Duodenal mucosa (tissue), 2 donors: ENCODE data around the gene USHBP1.
"Not testable (repeated sequence)": the region's sequence is repeated elsewhere in the genome, so short reads cannot be mapped to it uniquely, and the experiment has no call there.

Experiments
- H3K27ac ChIP-seq: one replicate; pipeline ENCODE4 v1.7.0; 2013; ENCODE audit warnings: low read depth, low read length
- H3K27me3 ChIP-seq, 2 donors: one replicate each; pipeline ENCODE4 v1.7.0; 2013; ENCODE audit warnings: low read length in 2 of 2, control low read depth in 1 of 2; ENCODE audit not compliant: insufficient read depth in 2 of 2, control insufficient read depth in 1 of 2
- H3K36me3 ChIP-seq, 2 donors: one replicate each; pipeline ENCODE4 v1.7.0; 2013; ENCODE audit warnings: low read length in 2 of 2, control low read depth in 1 of 2; ENCODE audit not compliant: insufficient read depth in 2 of 2, control insufficient read depth in 1 of 2
- H3K4me1 ChIP-seq, 2 donors: one replicate each; pipeline ENCODE4 v1.7.0; 2013; ENCODE audit warnings: low read length in 2 of 2, control low read depth in 1 of 2; ENCODE audit not compliant: insufficient read depth in 2 of 2, control insufficient read depth in 1 of 2
- H3K4me3 ChIP-seq, 2 donors: one replicate each; pipeline ENCODE4 v1.7.0; 2013; ENCODE audit warnings: low read length in 2 of 2, low read depth in 1 of 2
- H3K9ac ChIP-seq, 2 donors: one replicate each; pipeline ENCODE4 v1.7.0; 2013; ENCODE audit warnings: low read length in 2 of 2, low read depth in 1 of 2
- H3K9me3 ChIP-seq, 2 donors: one replicate each; pipeline ENCODE4 v1.7.0; 2013; ENCODE audit warnings: low read length in 2 of 2, control low read depth in 1 of 2; ENCODE audit not compliant: control insufficient read depth in 1 of 2

The USHBP1 gene

DNA sequence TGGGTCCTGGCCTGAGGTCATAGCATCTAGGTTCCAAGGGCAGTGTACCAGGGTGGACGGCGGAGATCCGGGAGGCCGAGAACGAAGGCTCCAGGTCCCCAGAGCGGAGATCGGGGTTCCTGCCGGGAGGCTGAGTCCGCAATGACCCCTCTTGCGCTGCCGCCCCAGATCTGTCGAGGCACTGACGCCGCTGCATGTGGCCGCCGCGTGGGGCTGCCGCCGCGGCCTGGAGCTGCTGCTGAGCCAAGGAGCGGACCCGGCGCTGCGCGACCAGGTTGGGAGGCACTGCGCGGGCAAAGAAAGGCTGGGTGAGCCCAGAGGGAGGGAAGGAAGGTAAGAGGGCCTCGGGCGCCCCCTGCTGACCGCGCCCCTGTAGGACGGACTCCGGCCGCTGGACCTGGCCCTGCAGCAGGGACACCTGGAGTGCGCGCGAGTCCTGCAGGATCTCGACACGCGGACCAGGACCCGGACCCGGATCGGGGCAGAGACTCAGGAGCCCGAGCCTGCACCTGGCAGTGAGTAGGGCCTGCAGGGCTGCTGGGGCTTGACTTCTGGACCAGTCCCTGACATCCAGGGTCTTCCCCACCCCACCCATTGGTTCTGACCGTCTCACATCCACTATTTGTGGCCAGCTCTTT, 18.1 kb upstream of the USHBP1 start:
- Histone ChIP-seq H3K27me3 (peaks cover 0 to 3% of the 10 kb centered on the region in 2 donors), H3K9me3 (no peaks in the 10 kb centered on the region), H3K4me1 (peaks cover 7 to 15% of the 10 kb centered on the region in 2 donors), H3K9ac (peak overlapping the region in 1 of 2 donors; percentile 54), H3K27ac (no peak overlapping the region), H3K4me3 (peak overlapping the region; percentile 23 to 65), H3K36me3 (peaks cover 0 to 7% of the 10 kb centered on the region in 2 donors)

DNA sequence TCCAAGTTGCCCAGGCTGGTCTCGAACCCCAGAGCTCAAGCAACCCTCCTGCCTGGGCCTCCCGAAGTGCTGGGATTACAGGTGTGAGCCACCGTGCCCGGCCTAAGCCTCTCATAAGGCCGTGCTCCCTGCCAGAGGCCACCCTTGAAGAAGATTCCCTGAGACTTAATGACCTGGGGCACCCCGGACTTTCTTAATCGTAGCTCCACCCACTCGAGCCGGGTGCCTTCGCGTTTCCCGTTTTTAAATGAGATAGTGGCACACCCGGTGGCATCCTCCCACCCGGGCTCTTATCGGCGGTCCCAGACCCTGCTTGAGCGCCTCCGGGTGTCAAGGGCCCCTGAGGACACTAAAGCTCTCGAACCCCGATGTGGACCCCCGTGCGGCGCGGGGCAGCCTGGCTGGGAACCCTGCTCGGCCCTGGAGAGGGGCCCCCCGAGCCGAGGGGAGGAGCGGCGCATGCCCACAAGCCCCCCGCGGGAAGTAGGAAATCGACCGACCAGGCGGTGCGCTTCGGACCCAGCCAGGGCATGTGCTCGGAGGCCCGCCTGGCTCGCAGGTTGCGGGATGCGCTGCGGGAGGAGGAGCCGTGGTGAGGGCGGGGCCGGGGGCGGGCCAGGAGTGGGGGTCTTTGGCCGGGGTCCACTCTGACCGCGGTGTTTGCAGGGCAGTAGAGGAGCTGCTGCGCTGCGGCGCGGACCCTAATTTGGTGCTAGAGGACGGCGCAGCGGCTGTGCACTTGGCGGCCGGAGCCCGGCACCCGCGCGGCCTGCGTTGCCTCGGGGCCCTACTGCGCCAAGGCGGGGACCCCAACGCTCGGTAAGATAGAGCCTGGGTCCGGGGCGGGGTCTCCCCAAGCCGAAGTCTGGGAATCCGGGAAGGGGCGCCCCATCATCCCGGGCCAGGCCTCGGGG, 17.1 kb upstream of the USHBP1 start, which contains the start of gene ANKLE1:
Gene ANKLE1 (plus strand): TSS at position 511 of the 914 bp plus-strand sequence. CDS start 20 bp downstream, at position 531.
- Histone ChIP-seq H3K9ac (peak within 1 kb of the TSS in 1 of 2 donors; percentile 54), H3K36me3 (peaks cover 3 to 15% of the 10 kb centered on the region in 2 donors), H3K9me3 (no peaks in the 10 kb centered on the region), H3K4me1 (peaks cover 7 to 15% of the 10 kb centered on the region in 2 donors), H3K4me3 (peak within 1 kb of the TSS; percentile 47 to 65), H3K27me3 (peaks cover 0 to 3% of the 10 kb centered on the region in 2 donors), H3K27ac (no peak within 1 kb of the TSS)

DNA sequence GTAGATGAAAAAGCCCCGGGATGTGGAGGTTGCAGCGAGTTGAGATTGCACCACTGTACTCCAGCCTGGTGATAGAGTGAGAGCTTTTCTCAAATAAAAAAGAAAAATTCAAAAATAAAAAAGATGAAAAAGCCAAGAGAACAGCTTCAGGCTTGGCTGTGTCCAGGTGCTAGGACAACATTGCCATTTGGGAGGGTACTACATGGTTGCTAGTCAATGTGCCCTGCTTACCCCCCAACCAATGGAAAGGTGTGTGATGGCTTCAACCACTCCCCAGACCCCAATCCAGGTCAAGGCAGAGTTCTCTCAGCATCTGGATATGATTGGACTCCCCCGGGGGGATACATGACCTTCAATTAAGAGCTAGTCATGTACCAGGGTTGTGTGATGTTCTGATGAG, 14.9 kb upstream of the USHBP1 start:
- peaks cover 6 to 35% of the 10 kb centered on the region in 2 donors for H3K36me3 ChIP-seq
- no peak overlapping the region for H3K4me3 ChIP-seq
- H3K9me3 ChIP-seq: no peaks in the 10 kb centered on the region
- H3K4me1 ChIP-seq: peaks cover 7 to 15% of the 10 kb centered on the region in 2 donors
- no peak overlapping the region for H3K27ac ChIP-seq
- no peak overlapping the region for H3K9ac ChIP-seq
- H3K27me3 ChIP-seq: no peaks in the 10 kb centered on the region

DNA sequence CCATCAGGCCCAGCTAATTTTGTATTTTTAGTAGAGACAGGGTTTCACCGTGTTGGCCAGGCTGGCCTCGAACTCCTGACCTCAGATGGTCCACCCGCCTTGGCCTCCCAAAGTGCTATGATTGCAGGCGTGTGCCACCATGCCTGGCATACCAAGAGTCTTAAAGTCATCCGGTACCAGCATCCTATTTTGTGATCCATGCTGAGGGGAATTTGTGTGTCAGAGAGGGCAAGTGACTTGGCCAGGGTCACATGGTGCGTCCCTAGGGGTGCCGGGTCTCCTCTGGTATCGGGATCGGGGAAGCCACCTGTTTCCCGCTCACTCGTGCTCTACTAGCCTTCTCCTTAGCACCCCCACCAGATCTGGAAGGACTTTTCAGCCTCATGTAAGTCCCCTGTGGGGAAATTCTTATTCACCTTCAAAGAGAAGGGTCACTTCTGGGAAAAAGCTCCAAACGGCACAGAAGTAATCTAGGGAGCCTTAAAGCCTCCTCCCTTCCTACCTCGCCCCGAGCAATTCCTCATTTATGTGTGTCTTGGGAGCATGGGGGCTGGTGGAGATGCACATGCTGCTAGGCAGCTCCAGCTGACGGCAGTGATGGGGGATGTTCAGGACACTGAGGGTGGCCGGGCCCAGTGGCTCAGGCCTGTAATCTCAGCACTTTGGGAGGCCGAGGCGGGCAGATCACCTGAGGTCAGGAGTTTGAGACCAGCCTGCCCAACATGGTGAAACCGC, 11.1 kb upstream of the USHBP1 start:
- Histone ChIP-seq H3K36me3 (peaks cover 6 to 61% of the 10 kb centered on the region in 2 donors), H3K4me3 (no peak overlapping the region), H3K27me3 (no peaks in the 10 kb centered on the region), H3K4me1 (no peaks in the 10 kb centered on the region), H3K9me3 (no peaks in the 10 kb centered on the region), H3K9ac (no peak overlapping the region), H3K27ac (no peak overlapping the region)

DNA sequence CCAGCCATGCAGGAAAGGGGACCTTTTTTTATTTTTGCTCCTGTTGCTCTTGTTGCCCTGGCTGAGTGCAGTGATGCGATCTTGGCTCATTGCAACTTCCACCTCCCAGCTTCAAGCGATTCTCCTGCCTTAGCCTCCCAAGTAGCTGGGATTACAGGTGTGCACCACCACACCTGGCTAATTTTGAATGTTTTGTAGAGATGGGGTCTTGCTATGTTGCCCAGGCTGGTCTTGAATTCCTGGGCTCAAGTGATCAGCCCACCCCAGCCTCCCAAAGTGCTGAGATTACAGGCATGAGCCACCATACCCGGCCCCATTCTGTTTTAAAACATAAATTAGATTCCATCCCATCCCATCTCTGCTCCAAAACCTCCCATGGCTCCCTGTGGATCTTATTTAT, 10.3 kb upstream of the USHBP1 start:
- H3K36me3 ChIP-seq: peaks cover 6 to 65% of the 10 kb centered on the region in 2 donors
- H3K9me3 ChIP-seq, H3K27ac ChIP-seq, H3K4me3 ChIP-seq, H3K4me1 ChIP-seq, H3K27me3 ChIP-seq, H3K9ac ChIP-seq: not testable (repeated sequence)

DNA sequence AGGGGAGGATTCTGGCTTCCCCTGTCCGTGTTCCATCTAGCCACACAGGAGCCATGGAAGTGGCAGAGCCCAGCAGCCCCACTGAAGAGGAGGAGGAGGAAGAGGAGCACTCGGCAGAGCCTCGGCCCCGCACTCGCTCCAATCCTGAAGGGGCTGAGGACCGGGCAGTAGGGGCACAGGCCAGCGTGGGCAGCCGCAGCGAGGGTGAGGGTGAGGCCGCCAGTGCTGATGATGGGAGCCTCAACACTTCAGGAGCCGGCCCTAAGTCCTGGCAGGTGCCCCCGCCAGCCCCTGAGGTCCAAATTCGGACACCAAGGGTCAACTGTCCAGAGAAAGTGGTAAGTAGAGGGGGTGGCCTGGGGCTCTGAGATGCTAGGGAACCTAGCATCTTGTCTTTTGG, 4.2 kb upstream of the USHBP1 start:
- H3K9ac ChIP-seq: no peak overlapping the region
- H3K9me3 ChIP-seq: no peaks in the 10 kb centered on the region
- peaks cover 6 to 9% of the 10 kb centered on the region in 2 donors for H3K4me1 ChIP-seq
- no peaks in the 10 kb centered on the region for H3K27me3 ChIP-seq
- H3K36me3 ChIP-seq: peaks cover 0 to 27% of the 10 kb centered on the region in 2 donors
- H3K27ac ChIP-seq: no peak overlapping the region
- no peak overlapping the region for H3K4me3 ChIP-seq

DNA sequence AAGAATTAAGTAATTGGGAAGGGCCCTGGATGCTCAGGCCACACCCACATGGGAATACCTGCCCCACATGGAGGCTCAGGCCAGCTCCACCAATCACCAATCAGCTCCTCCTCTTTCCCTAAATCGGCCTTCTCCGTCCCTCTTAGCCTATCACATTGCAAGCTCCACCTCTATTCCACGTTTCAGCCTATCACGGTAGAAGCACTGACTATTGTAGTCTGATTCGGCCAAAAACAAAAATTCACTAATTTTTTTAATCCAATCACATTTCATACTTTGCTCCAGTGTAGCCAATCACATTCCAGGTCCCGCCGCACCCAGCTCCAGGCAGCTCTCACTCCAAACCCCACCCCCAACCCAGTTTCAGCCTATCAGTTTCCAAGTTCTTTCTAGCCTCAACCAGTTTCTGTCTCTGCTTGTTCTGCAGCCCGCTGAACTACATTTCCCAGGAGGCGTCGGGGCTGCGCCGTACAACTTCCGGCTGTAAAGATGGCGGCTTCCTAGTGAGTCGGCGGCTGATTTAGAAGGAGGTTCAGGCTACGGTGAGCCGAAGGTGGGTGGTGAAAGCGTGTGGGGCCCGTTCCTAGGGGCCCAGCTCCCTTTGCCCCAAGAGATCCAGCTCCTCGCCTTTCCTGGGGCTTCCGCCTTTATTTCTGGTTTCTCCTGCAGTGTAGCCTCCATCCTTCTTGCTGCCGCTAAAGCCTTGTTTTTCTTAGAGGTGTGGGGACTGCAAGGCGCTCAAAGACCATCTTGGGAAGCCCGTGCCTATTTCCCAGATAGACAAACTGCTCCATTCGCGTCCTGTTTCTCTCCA, 2.6 kb upstream of the USHBP1 start, which contains the start of gene BABAM1:
Gene BABAM1 (plus strand): TSS at position 469 of the 814 bp plus-strand sequence. CDS start 1,364 bp downstream, outside the sequence.
- H3K9ac ChIP-seq: peak within 1 kb of the TSS; percentile 77 to 92
- H3K27me3 ChIP-seq: no peaks in the 10 kb centered on the region
- peaks cover 6 to 9% of the 10 kb centered on the region in 2 donors for H3K4me1 ChIP-seq
- H3K36me3 ChIP-seq: peaks cover 0 to 20% of the 10 kb centered on the region in 2 donors
- no peaks in the 10 kb centered on the region for H3K9me3 ChIP-seq
- H3K4me3 ChIP-seq: peak within 1 kb of the TSS; percentile 96 to 97
- no peak within 1 kb of the TSS for H3K27ac ChIP-seq

DNA sequence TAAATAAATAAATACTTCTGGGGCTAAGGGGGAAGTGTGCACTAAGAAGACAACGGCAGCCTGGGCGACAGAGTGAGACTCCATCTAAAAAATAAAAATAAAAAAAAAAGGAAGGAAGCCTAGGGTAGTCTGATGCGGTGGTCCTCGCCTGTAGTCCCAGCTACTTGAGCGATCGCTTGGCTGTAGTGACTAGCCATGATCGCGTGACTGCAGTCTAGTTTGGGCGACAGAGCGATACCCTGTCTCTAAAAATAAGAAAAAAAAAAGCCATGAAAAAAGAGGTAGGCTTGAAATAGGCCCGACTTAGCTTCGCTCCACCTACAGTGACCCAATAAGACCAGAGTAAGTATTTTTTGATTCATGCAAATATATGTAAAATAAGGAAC, 2.0 kb upstream of the USHBP1 start:
- Histone ChIP-seq H3K4me1 (peaks cover 6 to 9% of the 10 kb centered on the region in 2 donors), H3K4me3 (peak overlapping the region in 1 of 2 donors; percentile 23), H3K27me3 (no peaks in the 10 kb centered on the region), H3K9ac (no peak overlapping the region), H3K36me3 (peaks cover 0 to 15% of the 10 kb centered on the region in 2 donors), H3K9me3 (no peaks in the 10 kb centered on the region), H3K27ac (no peak overlapping the region)

DNA sequence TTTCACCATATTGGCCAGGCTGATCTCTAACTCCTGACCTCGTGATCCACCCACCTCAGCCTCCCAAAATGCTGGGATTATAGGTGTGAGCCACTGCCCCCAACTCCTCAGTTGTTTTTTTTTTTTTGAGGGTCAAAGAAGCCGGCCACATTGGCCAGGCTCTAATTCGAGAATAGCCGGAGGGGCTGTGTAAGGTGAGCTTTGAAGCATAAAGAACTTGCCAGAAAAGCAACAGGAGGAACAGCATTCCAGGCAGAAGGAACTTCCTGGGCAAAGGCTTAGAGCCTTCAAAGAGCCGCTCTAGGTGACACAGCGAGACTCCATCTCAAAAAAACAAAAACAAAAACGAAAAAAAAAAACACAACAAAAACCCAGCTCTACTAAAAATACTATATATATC, 1.5 kb upstream of the USHBP1 start:
- H3K4me1 ChIP-seq: peaks cover 6 to 10% of the 10 kb centered on the region in 2 donors
- no peak overlapping the region for H3K9ac ChIP-seq
- H3K9me3 ChIP-seq: no peaks in the 10 kb centered on the region
- no peaks in the 10 kb centered on the region for H3K27me3 ChIP-seq
- H3K27ac ChIP-seq: no peak overlapping the region
- H3K36me3 ChIP-seq: peaks cover 0 to 9% of the 10 kb centered on the region in 2 donors
- H3K4me3 ChIP-seq: no peak overlapping the region
